Measurements from ENCODE around the gene SARS1.

The SARS1 gene

GRCh38 chr1:109262231-109263055, 48.7 kb downstream of the SARS1 start:
- H3K4me3 ChIP-seq (ENCODE audit: low read depth, low read length), result no peak overlapping the region
- no peak for DNase-seq (ENCODE audit: low read depth)
- TF ChIP-seq CTCF (IDR thresholded peaks at IDR 0.05; ENCODE audit: control insufficient read depth, extremely low read depth, insufficient read depth), result no peak

- H3K4me3 ChIP-seq (ENCODE audit: low read depth, low read length), result no peak overlapping the region
- no peak for DNase-seq (ENCODE audit: low read depth)
- TF ChIP-seq CTCF (IDR thresholded peaks at IDR 0.05; ENCODE audit: control insufficient read depth, extremely low read depth, insufficient read depth), result no peak
Observed at GRCh38 chr1:109263234-109263596, 49.5 kb downstream of the SARS1 start.

GRCh38 chr1:109263597-109264378, 50.1 kb downstream of the SARS1 start:
- no peak overlapping the region for H3K4me3 ChIP-seq (ENCODE audit: low read depth, low read length)
- TF ChIP-seq CTCF (IDR thresholded peaks at IDR 0.05; ENCODE audit: control insufficient read depth, extremely low read depth, insufficient read depth), result peak; percentile 98
- peak; percentile 97 for DNase-seq (ENCODE audit: low read depth)

GRCh38 chr1:109264379-109264755, 50.6 kb downstream of the SARS1 start:
- no peak for TF ChIP-seq CTCF (IDR thresholded peaks at IDR 0.05; ENCODE audit: control insufficient read depth, extremely low read depth, insufficient read depth)

GRCh38 chr1:109265016-109265415, 51.3 kb downstream of the SARS1 start:
- TF ChIP-seq CTCF (IDR thresholded peaks at IDR 0.05; ENCODE audit: control insufficient read depth, extremely low read depth, insufficient read depth), result no peak
- DNase-seq (ENCODE audit: low read depth), result no peak
- H3K4me3 ChIP-seq (ENCODE audit: low read depth, low read length), result no peak overlapping the region

More at GRCh38 chr1:109264379-109264755, 50.6 kb downstream of the SARS1 start:
- no peak overlapping the region for H3K4me3 ChIP-seq (ENCODE audit: low read depth, low read length)
- no peak for DNase-seq (ENCODE audit: low read depth)

- no peak for DNase-seq (ENCODE audit: low read depth)
- TF ChIP-seq CTCF (IDR thresholded peaks at IDR 0.05; ENCODE audit: control insufficient read depth, extremely low read depth, insufficient read depth), result no peak
- H3K4me3 ChIP-seq (ENCODE audit: low read depth, low read length), result no peak overlapping the region
Observed at GRCh38 chr1:109265741-109266330, 52.1 kb downstream of the SARS1 start.

Measured in LNCaP clone FGC (cell line).